IPS DF 6.9 (cell line): ENCODE measurements around the gene EFEMP2.
"Not testable (repeated sequence)": the region's sequence is repeated elsewhere in the genome, so short reads cannot be mapped to it uniquely, and the experiment has no call there.

Source experiments
- DNase-seq: peaks from one replicate; pipeline ENCODE4 v3.0.0-alpha.2; 2013; ENCODE audit warnings: low read depth, low spot score
- H3K27ac ChIP-seq: one replicate; pipeline ENCODE4 v1.5.1; 2013; ENCODE audit warnings: low read length, control low read depth
- H3K27me3 ChIP-seq: 2 replicates; pipeline ENCODE4 v1.6.1; 2013; ENCODE audit warnings: mild to moderate bottlenecking, low read length; ENCODE audit not compliant: control insufficient read depth, insufficient read depth
- H3K36me3 ChIP-seq: 2 replicates; pipeline ENCODE4 v1.6.1; 2013; ENCODE audit warnings: low read length; ENCODE audit not compliant: control insufficient read depth, insufficient read depth
- H3K4me1 ChIP-seq: 2 replicates; pipeline ENCODE4 v1.6.1; 2013; ENCODE audit warnings: low read length; ENCODE audit not compliant: control insufficient read depth, insufficient read depth
- H3K4me3 ChIP-seq: 2 replicates; pipeline ENCODE4 v1.5.1; 2013; ENCODE audit warnings: mild to moderate bottlenecking, low read length
- H3K9me3 ChIP-seq: 2 replicates; pipeline ENCODE4 v1.6.1; 2013; ENCODE audit warnings: low read length, inconsistent platforms; ENCODE audit not compliant: control insufficient read depth, insufficient read depth
- WGBS: extraction: QIAGEN DNeasy Blood & Tissue Kit; methylation state at CpG from one replicate; pipeline ENCODE4 v1.1.7; 2013; ENCODE audit warnings: mixed read lengths, missing lambda C conversion rate; ENCODE audit not compliant: insufficient read length, insufficient coverage; 5-methylcytosine and 5-hydroxymethylcytosine counted together

EFEMP2 gene

DNA sequence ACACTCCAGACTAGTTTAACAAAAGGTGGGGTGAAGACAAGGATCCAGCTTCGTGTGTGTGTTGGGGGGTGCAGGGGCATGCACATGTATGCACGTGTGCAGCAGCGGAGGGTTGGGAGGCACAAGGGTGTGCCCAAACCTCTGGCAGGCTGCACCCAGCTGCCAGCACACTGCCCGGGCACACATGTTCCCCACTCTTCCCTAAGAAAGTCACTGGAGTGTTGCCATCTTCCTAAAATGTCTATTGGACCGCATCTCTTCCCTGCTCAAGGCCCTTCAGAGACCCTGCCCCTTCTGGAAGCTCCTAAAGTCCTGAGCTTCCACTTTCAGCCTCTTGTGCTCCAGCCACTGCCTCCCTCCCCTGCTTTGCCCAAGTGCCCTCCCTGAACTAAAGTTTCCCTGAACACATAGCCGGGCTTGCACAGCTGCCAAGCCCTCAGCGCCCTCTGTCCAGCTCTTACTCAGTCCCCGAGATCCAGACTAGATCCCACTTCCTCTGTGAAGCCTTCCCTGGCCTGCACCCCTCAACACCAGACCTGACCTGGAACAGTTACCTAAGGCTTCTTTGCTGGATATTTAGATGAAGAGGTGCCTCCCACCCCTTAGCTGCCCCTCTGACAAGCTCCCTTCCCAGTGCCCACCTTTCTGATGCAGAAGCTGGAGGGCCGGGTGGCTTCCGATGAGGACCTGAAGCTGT, 20.6 kb downstream of the EFEMP2 start:
- no CpG with 5 or more reads among the region's 10 CpGs for WGBS
- H3K36me3 ChIP-seq = peaks cover 37% of the 10 kb centered on the region

DNA sequence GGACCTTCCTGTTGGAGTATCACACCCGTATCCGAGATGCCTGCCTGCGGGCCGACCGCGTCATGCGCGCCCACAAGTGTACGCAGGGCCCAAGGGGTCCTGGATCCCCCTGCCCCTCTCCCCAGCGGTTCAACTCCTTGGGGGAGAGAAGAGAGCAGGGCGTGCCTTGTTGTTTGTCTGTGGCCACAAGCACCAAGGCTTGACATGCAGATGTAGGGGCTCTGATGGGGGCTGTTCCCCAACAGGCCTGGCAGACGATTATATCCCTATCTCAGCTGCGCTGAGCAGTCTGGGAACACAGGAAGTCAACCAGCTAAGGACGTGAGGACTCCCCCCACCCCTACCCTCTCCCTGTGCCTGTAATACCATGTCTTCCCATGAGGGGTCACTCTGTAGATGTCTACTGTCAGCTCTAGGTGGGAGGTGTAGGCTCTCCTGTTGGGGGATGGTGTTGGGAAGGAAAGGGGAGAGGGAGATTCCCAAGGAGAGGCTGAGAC, 21.5 kb downstream of the EFEMP2 start:
- H3K9me3 ChIP-seq = no peaks in the 10 kb centered on the region
- no peak for DNase-seq
- WGBS = no CpG with 5 or more reads among the region's 14 CpGs

More for the DNA sequence above, 20.6 kb downstream of the EFEMP2 start:
- no peaks in the 10 kb centered on the region for H3K27me3 ChIP-seq
- no peaks in the 10 kb centered on the region for H3K9me3 ChIP-seq
- no peaks in the 10 kb centered on the region for H3K4me1 ChIP-seq
- H3K27ac ChIP-seq = no peak overlapping the region
- DNase-seq = no peak
- no peak overlapping the region for H3K4me3 ChIP-seq

DNA sequence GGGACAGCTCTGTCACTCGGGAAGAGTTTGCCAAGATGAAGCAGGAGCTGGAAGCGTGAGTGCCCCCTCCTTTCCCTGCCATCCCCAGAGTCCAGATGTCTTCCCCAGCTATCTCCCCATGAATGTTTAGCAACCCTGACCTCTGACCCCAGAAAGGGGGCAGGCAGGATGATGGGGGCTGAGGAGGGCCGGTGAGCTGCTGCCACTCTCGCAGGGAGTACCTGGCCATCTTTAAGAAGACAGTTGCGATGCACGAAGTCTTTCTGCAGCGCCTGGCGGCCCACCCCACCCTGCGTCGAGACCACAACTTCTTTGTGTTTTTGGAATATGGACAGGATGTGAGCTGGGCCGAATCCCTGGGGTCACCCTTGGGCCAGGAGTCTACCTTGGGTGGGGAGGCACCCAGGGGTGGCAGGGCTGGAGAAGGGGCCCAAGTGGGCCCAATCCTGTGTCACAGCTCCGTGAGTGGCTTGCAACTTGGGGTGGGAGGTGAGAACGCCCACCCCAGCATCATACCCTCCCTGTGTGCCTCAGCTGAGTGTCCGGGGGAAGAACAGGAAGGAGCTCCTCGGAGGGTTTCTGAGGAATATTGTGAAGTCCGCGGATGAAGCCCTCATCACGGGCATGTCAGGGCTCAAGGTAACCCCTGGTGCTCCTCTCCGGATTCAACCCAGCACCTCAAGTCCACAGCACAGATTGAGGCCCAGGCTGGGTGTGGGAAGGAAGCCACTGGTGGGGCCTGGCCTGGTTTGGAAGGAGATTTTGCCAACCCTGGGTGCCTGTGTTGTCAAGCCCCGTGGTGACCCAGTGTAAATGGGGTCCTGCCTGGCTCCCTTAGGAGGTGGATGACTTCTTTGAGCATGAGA, 22.1 kb downstream of the EFEMP2 start:
- Histone ChIP-seq H3K9me3 (no peaks in the 10 kb centered on the region), H3K27ac (no peak overlapping the region), H3K27me3 (no peaks in the 10 kb centered on the region), H3K36me3 (peaks cover 32% of the 10 kb centered on the region), H3K4me1 (no peaks in the 10 kb centered on the region), H3K4me3 (no peak overlapping the region)
- no peak for DNase-seq
- no CpG with 5 or more reads among the region's 20 CpGs for WGBS

More for the DNA sequence above, 21.5 kb downstream of the EFEMP2 start:
- Histone ChIP-seq H3K36me3 (peaks cover 37% of the 10 kb centered on the region), H3K27ac (no peak overlapping the region), H3K4me1 (no peaks in the 10 kb centered on the region), H3K4me3 (no peak overlapping the region), H3K27me3 (no peaks in the 10 kb centered on the region)

DNA sequence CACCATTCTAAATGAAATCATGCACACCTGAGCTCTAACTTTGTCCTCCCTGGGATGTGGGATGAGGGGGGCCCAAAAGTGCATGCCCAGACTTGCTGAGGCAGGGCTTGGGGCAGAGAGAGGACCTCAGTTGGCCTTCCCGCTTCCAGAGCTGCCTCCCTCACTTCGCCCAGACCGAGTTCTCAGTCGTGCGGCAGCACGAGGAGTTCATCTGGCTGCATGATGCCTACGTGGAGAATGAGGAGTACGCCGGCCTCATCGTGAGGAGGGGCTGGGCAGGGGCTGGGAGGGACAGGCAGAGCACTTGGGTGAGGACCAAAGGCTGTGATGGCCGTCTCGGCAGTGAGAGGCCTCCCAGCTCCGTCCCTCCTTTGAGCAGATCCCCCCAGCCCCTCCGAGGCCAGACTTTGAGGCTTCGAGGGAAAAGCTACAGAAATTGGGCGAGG, 22.8 kb downstream of the EFEMP2 start:
- Histone ChIP-seq H3K9me3 (no peaks in the 10 kb centered on the region), H3K27me3 (no peaks in the 10 kb centered on the region), H3K36me3 (peaks cover 26% of the 10 kb centered on the region; the same call in 1 of the 2 replicates), H3K4me3 (no peak overlapping the region), H3K4me1 (no peaks in the 10 kb centered on the region), H3K27ac (no peak overlapping the region)
- WGBS = no CpG with 5 or more reads among the region's 16 CpGs
- no peak for DNase-seq

DNA sequence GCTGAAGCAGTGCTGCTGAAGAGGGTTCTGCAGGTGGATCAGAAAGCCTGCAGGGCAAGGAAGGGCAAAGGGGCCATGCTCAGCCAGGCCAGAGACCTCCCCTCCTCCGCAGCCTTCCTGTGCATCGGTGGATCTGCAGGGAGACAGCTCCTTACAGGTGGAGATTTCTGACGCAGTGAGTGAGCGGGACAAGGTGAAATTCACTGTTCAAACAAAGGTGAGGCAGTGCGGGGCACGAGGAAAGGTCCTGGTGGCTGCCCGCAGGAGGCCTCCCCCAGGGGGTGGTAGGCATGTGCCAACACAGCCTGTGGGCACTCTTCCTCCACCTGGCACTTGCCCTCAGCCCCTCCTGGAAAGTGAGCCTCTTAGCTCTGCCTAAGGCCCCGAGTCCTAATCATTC, 23.2 kb downstream of the EFEMP2 start:
- Histone ChIP-seq H3K27me3 (no peaks in the 10 kb centered on the region), H3K9me3 (no peaks in the 10 kb centered on the region), H3K27ac (no peak overlapping the region), H3K4me1 (no peaks in the 10 kb centered on the region), H3K4me3 (no peak overlapping the region), H3K36me3 (peaks cover 22% of the 10 kb centered on the region; the same call in 1 of the 2 replicates)
- WGBS = no CpG with 5 or more reads among the region's 8 CpGs
- no peak for DNase-seq

DNA sequence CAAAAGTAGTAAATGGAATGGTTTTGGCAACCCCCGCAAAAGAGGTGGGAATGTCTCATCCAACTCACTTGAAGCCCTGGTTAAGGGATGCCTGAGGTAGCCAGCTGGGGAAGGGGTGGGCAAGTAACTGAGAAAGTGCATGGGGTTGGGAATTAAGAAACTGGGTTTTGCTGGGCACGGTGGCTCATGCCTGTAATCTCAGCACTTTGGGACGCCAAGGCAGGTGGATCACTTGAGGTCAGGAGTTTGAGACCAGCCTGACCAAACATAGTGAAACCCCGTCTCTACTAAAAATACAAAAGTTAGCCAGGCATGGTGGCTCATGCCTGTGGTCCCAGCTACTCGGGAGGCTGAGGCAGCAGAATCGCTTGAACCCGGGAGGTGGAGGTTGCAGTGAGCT, 23.9 kb downstream of the EFEMP2 start:
- not testable (repeated sequence) for H3K4me3 ChIP-seq, H3K27ac ChIP-seq, H3K4me1 ChIP-seq, H3K27me3 ChIP-seq, DNase-seq, H3K9me3 ChIP-seq
- no CpG with 5 or more reads among the region's 7 CpGs for WGBS
- H3K36me3 ChIP-seq = peaks cover 16% of the 10 kb centered on the region; the same call in 1 of the 2 replicates

DNA sequence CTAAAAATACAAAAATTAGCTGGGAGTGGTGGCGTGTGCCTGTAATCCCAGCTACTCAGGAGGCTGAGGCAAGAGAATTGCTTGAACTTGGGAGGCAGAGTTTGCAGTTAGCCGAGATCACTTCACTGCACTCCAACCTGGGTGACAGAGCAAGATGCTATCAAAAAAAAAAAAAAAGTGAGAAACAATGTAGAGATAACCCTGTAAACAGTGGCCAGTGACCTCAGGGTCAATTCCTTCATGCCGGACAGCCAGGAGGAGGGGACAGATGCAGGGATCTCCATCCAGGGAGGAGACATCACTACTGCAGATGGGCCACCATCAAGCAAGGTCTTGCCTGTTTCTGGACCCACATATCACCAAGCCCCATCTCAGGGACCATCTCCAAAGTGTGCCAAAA, 24.9 kb downstream of the EFEMP2 start:
- Histone ChIP-seq H3K36me3 (peaks cover 8% of the 10 kb centered on the region; the same call in 1 of the 2 replicates), H3K27me3 (no peaks in the 10 kb centered on the region), H3K4me1 (no peaks in the 10 kb centered on the region), H3K9me3 (no peaks in the 10 kb centered on the region), H3K27ac (no peak overlapping the region), H3K4me3 (no peak overlapping the region)
- no peak for DNase-seq
- WGBS = no CpG with 5 or more reads among the region's 3 CpGs

DNA sequence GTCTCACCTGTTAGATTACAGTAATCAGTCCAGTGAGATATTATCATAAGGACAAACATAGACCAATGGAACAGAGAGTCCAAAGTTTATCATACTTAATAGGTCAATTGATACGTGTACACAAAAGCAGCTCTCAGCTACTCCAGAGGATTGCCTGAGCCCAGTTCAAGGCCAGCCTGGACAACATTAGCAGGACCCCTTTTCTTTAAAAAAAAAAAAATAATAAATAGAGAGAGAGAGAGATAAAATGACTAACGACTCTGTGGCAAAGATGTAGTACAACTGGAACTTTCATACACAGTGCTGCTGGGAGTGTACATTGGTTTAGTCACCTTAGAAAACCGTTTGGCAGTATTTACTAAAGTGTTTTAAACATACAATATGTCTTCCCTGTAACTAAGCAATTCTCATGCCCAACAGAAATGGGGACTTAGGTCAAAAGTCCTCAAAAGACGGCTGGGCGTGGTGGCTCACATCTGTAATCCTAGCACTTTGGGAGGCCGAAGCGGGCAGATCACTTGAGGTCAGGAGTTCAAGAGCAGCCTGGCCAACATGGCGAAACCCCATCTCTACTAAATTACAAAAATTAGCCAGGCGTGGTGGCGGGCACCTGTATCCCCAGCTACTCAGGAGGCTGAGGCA, 28.2 kb downstream of the EFEMP2 start:
- no peaks in the 10 kb centered on the region for H3K36me3 ChIP-seq
- H3K27ac ChIP-seq = no peak overlapping the region
- WGBS = no CpG with 5 or more reads among the region's 10 CpGs
- H3K4me3 ChIP-seq = no peak overlapping the region
- H3K9me3 ChIP-seq = no peaks in the 10 kb centered on the region
- H3K27me3 ChIP-seq = no peaks in the 10 kb centered on the region
- DNase-seq = no peak
- no peaks in the 10 kb centered on the region for H3K4me1 ChIP-seq

DNA sequence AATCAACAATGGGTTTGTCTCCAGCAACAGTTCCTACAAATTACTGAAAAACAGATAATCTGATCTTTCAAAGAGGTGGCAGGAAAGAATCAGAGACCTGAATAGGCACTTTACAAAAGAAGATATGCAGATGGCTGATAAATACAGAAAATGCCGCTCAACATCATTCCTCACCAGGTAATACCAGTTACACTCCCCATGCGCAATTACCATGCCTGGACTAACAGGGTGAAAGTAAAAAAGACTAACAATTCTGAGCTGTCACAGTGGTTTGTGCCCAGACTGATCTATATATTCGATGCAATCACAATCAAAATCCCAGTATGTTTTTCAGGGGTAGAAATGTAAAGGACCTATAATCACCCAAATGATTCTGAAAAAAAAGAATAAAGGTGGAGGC, 28.8 kb downstream of the EFEMP2 start:
- no peak overlapping the region for H3K4me3 ChIP-seq
- H3K27me3 ChIP-seq = no peaks in the 10 kb centered on the region
- no CpG with 5 or more reads among the region's 3 CpGs for WGBS
- no peaks in the 10 kb centered on the region for H3K9me3 ChIP-seq
- H3K36me3 ChIP-seq = no peaks in the 10 kb centered on the region
- H3K4me1 ChIP-seq = no peaks in the 10 kb centered on the region
- H3K27ac ChIP-seq = no peak overlapping the region
- no peak for DNase-seq

DNA sequence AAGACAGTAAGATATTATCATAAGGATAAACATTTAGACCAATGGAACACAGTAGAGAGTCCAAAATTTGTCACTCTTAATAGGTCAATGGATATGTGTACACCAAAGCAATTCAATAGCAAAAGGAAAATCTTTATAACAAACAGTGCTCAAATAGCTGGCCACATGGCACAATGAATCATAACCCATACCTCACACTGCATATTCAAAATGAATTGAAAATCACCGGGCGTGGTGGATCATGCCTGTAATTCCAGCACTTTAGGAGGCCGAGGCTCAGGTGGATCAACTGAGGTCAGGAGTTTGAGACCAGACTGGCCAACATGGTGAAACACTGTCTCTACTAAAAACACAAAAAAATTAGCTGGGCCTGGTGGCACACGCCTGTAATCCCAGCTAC, 30.5 kb downstream of the EFEMP2 start:
- Histone ChIP-seq H3K27ac (no peak overlapping the region), H3K36me3 (no peaks in the 10 kb centered on the region), H3K4me3 (no peak overlapping the region), H3K27me3 (no peaks in the 10 kb centered on the region), H3K9me3 (no peaks in the 10 kb centered on the region), H3K4me1 (no peaks in the 10 kb centered on the region)
- WGBS = no CpG with 5 or more reads among the region's 4 CpGs
- DNase-seq = no peak
